ENCODE data around the gene SNED1. TPM values are rescaled to one million over a fixed set of nuclear protein-coding genes. Genes with fewer than 3 reads are reported as not detected.
"Not testable (repeated sequence)": the region's sequence is repeated elsewhere in the genome, so short reads cannot be mapped to it uniquely, and the experiment has no call there.

Gene SNED1
- total RNA-seq, 2 donors from 2014 or later, result 4.6 TPM

GRCh38 chr2:241091201-241091600, 92.8 kb downstream of the SNED1 start:
- no peak for TF ChIP-seq CTCF (IDR thresholded peaks at IDR 0.05)
- H3K36me3 ChIP-seq, result peaks cover 12% of the 10 kb centered on the region

GRCh38 chr2:241091734-241092445, 93.5 kb downstream of the SNED1 start:
- peaks cover 12% of the 10 kb centered on the region for H3K36me3 ChIP-seq
- H3K9me3 ChIP-seq, result no peaks in the 10 kb centered on the region
- TF ChIP-seq CTCF (IDR thresholded peaks at IDR 0.05), result no peak
- no peaks in the 10 kb centered on the region for H3K4me1 ChIP-seq
- DNase-seq, result no peak
- H3K9ac ChIP-seq (ENCODE audit: low read depth in 2 of 2, low read length in 2 of 2), result no peak overlapping the region
- intact Hi-C loops (cut with DNase I), result no loop called here
- H3K4me3 ChIP-seq, result no peak overlapping the region
- no peak overlapping the region for H3K27ac ChIP-seq
- H3K27me3 ChIP-seq, result no peaks in the 10 kb centered on the region

More at GRCh38 chr2:241091201-241091600, 92.8 kb downstream of the SNED1 start:
- Histone ChIP-seq H3K9ac (ENCODE audit: low read depth in 2 of 2, low read length in 2 of 2) (no peak overlapping the region), H3K27me3 (no peaks in the 10 kb centered on the region), H3K4me1 (no peaks in the 10 kb centered on the region), H3K4me3 (no peak overlapping the region), H3K27ac (no peak overlapping the region), H3K9me3 (no peaks in the 10 kb centered on the region)
- intact Hi-C loops (cut with DNase I), result no loop called here
- no peak for DNase-seq

GRCh38 chr2:241092677-241093076, 94.3 kb downstream of the SNED1 start:
- Histone ChIP-seq H3K27me3 (no peaks in the 10 kb centered on the region), H3K4me3 (no peak overlapping the region), H3K9ac (ENCODE audit: low read depth in 2 of 2, low read length in 2 of 2) (no peak overlapping the region), H3K27ac (no peak overlapping the region), H3K36me3 (peaks cover 12% of the 10 kb centered on the region), H3K4me1 (no peaks in the 10 kb centered on the region), H3K9me3 (no peaks in the 10 kb centered on the region)
- intact Hi-C loops (cut with DNase I), result no loop called here
- no peak for DNase-seq
- no peak for TF ChIP-seq CTCF (IDR thresholded peaks at IDR 0.05)

GRCh38 chr2:241093133-241093781, 94.8 kb downstream of the SNED1 start:
- H3K36me3 ChIP-seq, result peaks cover 12% of the 10 kb centered on the region
- H3K27ac ChIP-seq; H3K9ac ChIP-seq (ENCODE audit: low read depth in 2 of 2, low read length in 2 of 2): not testable (repeated sequence)

GRCh38 chr2:241094172-241094571, 95.8 kb downstream of the SNED1 start:
- H3K36me3 ChIP-seq, result peaks cover 12% of the 10 kb centered on the region
- intact Hi-C loops (cut with DNase I), result no loop called here
- TF ChIP-seq CTCF (IDR thresholded peaks at IDR 0.05), result no peak
- DNase-seq, result no peak
- no peaks in the 10 kb centered on the region for H3K9me3 ChIP-seq
- H3K27ac ChIP-seq, result no peak overlapping the region
- H3K9ac ChIP-seq (ENCODE audit: low read depth in 2 of 2, low read length in 2 of 2), result no peak overlapping the region
- no peaks in the 10 kb centered on the region for H3K27me3 ChIP-seq
- H3K4me1 ChIP-seq, result no peaks in the 10 kb centered on the region
- H3K4me3 ChIP-seq, result no peak overlapping the region

More at GRCh38 chr2:241093133-241093781, 94.8 kb downstream of the SNED1 start:
- H3K4me3 ChIP-seq; DNase-seq; intact Hi-C loops (cut with DNase I); H3K4me1 ChIP-seq; H3K27me3 ChIP-seq; H3K9me3 ChIP-seq: not testable (repeated sequence)

- intact Hi-C loops (cut with DNase I), result no loop called here
- Histone ChIP-seq H3K27ac (no peak overlapping the region), H3K27me3 (no peaks in the 10 kb centered on the region), H3K4me1 (no peaks in the 10 kb centered on the region), H3K9ac (ENCODE audit: low read depth in 2 of 2, low read length in 2 of 2) (no peak overlapping the region), H3K9me3 (no peaks in the 10 kb centered on the region), H3K36me3 (peaks cover 18% of the 10 kb centered on the region), H3K4me3 (no peak overlapping the region)
- no peak for DNase-seq
- no peak for TF ChIP-seq CTCF (IDR thresholded peaks at IDR 0.05)
Observed at GRCh38 chr2:241094924-241095420, 96.6 kb downstream of the SNED1 start.
